Panc1 (cell line): ENCODE data around the gene MZB1. TPM values are rescaled to one million over a fixed set of nuclear protein-coding genes. Genes with fewer than 3 reads are reported as not detected.

Experiments used
- ATAC-seq: fragments of 200-7000 bp; cut with Tn5 transposase; 2 replicates; pipeline ENCODE4 v1.9.1; 2020; ENCODE audit warnings: mild to moderate bottlenecking, moderate library complexity
- BruUV-seq: library from RNA; stranded (reverse); fragments of 400-500 nt; replicated peaks from 2 replicates; lab custom pipeline; 2021; lab: Mats Ljungman, UMichigan
- CTCF ChIA-PET: fragments of 300-600 bp; sonication (Branson Sonifier 250); formaldehyde crosslinking; loops from one replicate; lab custom pipeline; 2022; ENCODE audit warnings: antibody characterized with exemption; lab: Charles Lee
- POLR2A ChIA-PET: fragments of 300-600 bp; sonication (Branson Sonifier 250); formaldehyde crosslinking; loops from one replicate; lab custom pipeline; 2022; ENCODE audit warnings: antibody characterized with exemption; lab: Charles Lee
- DNase-seq: peaks from one replicate; pipeline ENCODE4 v3.0.0-alpha.2; 2010; ENCODE audit warnings: low read depth, low spot score
- H3K27ac ChIP-seq: 2 replicates; pipeline ENCODE4 v1.5.1; 2011; ENCODE audit warnings: mild to moderate bottlenecking, low read length, inconsistent platforms
- H3K27me3 ChIP-seq: fragments of 200-500 bp; sonication (Bioruptor generic); 2 replicates; pipeline ENCODE4 v1.6.0; 2014; ENCODE audit warnings: low read length, inconsistent platforms; ENCODE audit not compliant: control insufficient read depth, insufficient read depth
- H3K36me3 ChIP-seq: fragments of 200-500 bp; sonication (Bioruptor generic); 2 replicates; pipeline ENCODE4 v1.5.1; 2014; ENCODE audit warnings: inconsistent platforms, mild to moderate bottlenecking, low read length, moderate library complexity; ENCODE audit not compliant: control insufficient read depth, insufficient read depth
- H3K4me1 ChIP-seq: 2 replicates; pipeline ENCODE4 v1.5.1; 2011; ENCODE audit warnings: inconsistent platforms, mild to moderate bottlenecking, low read length, moderate library complexity; ENCODE audit not compliant: control insufficient read depth, insufficient read depth
- H3K4me3 ChIP-seq, 2 experiments: 2 replicates each; pipeline ENCODE4 v1.5.1; 2011 to 2012; ENCODE audit warnings: low read depth in 2 of 2, low read length in 2 of 2, mild to moderate bottlenecking in 2 of 2, inconsistent platforms in 1 of 2, moderate library complexity in 1 of 2
- H3K9me3 ChIP-seq: fragments of 200-500 bp; sonication (Bioruptor generic); 2 replicates; pipeline ENCODE4 v1.5.1; 2014; ENCODE audit warnings: low read depth, mild to moderate bottlenecking, inconsistent platforms, low read length, moderate library complexity; ENCODE audit not compliant: control insufficient read depth, insufficient read depth
- CTCF ChIP-seq: fragments of 450-650 bp; IDR thresholded peaks from 2 replicates; pipeline ENCODE4 v1.5.1; 2017; ENCODE audit warnings: mild to moderate bottlenecking
- POLR2AphosphoS5 ChIP-seq: IDR thresholded peaks from 2 replicates; pipeline ENCODE4 v1.6.1; 2012; ENCODE audit warnings: mild to moderate bottlenecking, low read depth, low read length, moderate library complexity
- SIN3A ChIP-seq: IDR thresholded peaks from 2 replicates; pipeline ENCODE4 v1.6.1; 2012; ENCODE audit warnings: low read depth, mild to moderate bottlenecking, low read length, moderate library complexity, borderline replicate concordance; ENCODE audit not compliant: insufficient read depth
- TCF7L2 ChIP-seq: IDR thresholded peaks from 2 replicates; pipeline ENCODE4 v1.6.1; 2011; ENCODE audit warnings: mild to moderate bottlenecking, low read depth, low read length, inconsistent platforms
- in situ Hi-C: cut with HindIII; loops from 2 replicates; pipeline ENCODE4 v1.10.0; 2016; ENCODE audit warnings: low sequenced_read_pairs, low pct_unique_long_range_greater_than_20kb
- intact Hi-C: fragments of 100-400 bp; cut with micrococcal nuclease; formaldehyde crosslinking; loops from one replicate; pipeline ENCODE4 v1.10.0; 2022; ENCODE audit not compliant: unreplicated experiment
- total RNA-seq: library from RNA; stranded (reverse); gene quantifications from one replicate; pipeline ENCODE4 v1.2.1, GENCODE V29; 2021; ENCODE audit not compliant: unreplicated experiment
- TF ChIP-seq, protein P1 (sequence below), 2 experiments: IDR thresholded peaks; 2 replicates each; pipeline ENCODE4 v1.6.1; 2011 to 2012; ENCODE audit warnings: low read depth in 2 of 2, control low read depth in 1 of 2, low read length in 1 of 2, mild to moderate bottlenecking in 1 of 2, moderate library complexity in 1 of 2; ENCODE audit not compliant: insufficient read depth in 1 of 2

The MZB1 gene
- total RNA-seq, 1 experiment from 2014 or later, result 0.49 TPM

DNA sequence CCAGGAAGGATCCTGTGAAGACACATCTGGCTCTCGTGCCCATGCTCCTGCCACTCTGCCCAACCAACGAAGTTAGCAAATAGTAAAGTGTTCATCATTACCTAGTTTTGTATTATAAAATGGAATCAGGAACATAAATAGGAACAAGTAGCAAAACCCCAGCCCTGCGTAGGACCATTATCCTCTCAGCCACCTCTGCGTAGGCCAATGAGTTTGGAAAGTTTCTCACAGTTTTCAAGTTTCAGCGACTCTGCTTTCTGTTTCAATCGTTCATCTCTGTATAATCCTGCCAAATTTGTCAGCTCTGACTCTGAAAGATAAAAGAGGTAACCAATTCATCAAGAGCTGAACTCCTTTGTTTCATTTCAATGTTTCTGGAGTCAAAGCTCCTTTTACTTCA lies 24.2 kb upstream of the MZB1 start:
- ATAC-seq (no peak), DNase-seq (no peak)
- Histone ChIP-seq H3K27me3 (no peaks in the 10 kb centered on the region), H3K36me3 (no peaks in the 10 kb centered on the region), H3K27ac (no peak overlapping the region), H3K4me3 (no peak overlapping the region), H3K9me3 (no peaks in the 10 kb centered on the region), H3K4me1 (no peaks in the 10 kb centered on the region)
- intact Hi-C loops (no loop called here), in situ Hi-C loops (loop anchor here (25.0 kb wide), 1 partner anchor 98 kb away; no protein-coding TSS in a partner anchor)
- no TSS peak for BruUV-seq
- POLR2A ChIA-PET, result no interaction called here
- TF ChIP-seq CTCF (no peak), SIN3A (no peak), POLR2AphosphoS5 (no peak), TCF7L2 (no peak)
- TF ChIP-seq, protein P1, sequence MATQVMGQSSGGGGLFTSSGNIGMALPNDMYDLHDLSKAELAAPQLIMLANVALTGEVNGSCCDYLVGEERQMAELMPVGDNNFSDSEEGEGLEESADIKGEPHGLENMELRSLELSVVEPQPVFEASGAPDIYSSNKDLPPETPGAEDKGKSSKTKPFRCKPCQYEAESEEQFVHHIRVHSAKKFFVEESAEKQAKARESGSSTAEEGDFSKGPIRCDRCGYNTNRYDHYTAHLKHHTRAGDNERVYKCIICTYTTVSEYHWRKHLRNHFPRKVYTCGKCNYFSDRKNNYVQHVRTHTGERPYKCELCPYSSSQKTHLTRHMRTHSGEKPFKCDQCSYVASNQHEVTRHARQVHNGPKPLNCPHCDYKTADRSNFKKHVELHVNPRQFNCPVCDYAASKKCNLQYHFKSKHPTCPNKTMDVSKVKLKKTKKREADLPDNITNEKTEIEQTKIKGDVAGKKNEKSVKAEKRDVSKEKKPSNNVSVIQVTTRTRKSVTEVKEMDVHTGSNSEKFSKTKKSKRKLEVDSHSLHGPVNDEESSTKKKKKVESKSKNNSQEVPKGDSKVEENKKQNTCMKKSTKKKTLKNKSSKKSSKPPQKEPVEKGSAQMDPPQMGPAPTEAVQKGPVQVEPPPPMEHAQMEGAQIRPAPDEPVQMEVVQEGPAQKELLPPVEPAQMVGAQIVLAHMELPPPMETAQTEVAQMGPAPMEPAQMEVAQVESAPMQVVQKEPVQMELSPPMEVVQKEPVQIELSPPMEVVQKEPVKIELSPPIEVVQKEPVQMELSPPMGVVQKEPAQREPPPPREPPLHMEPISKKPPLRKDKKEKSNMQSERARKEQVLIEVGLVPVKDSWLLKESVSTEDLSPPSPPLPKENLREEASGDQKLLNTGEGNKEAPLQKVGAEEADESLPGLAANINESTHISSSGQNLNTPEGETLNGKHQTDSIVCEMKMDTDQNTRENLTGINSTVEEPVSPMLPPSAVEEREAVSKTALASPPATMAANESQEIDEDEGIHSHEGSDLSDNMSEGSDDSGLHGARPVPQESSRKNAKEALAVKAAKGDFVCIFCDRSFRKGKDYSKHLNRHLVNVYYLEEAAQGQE (IDR thresholded peaks at IDR 0.05; ENCODE audit: insufficient read depth in 1 of 2, low read depth in 2 of 2, low read length in 1 of 2), result no peak
- CTCF ChIA-PET, result no interaction called here

GRCh38 chr5:139413153-139413552 lies 23.4 kb upstream of the MZB1 start:
- BruUV-seq, result no TSS peak
- POLR2A ChIA-PET, result no interaction called here
- TF ChIP-seq SIN3A (no peak), CTCF (no peak), POLR2AphosphoS5 (no peak), TCF7L2 (no peak)
- TF ChIP-seq, protein P1 (IDR thresholded peaks at IDR 0.05; ENCODE audit: insufficient read depth in 1 of 2, low read depth in 2 of 2, low read length in 1 of 2), result no peak
- Histone ChIP-seq H3K9me3 (no peaks in the 10 kb centered on the region), H3K4me3 (no peak overlapping the region), H3K27me3 (no peaks in the 10 kb centered on the region), H3K4me1 (no peaks in the 10 kb centered on the region), H3K36me3 (no peaks in the 10 kb centered on the region), H3K27ac (no peak overlapping the region)
- CTCF ChIA-PET, result no interaction called here
- in situ Hi-C loops (loop anchor here (25.0 kb wide), 1 partner anchor 99 kb away; no protein-coding TSS in a partner anchor), intact Hi-C loops (no loop called here)
- ATAC-seq (no peak), DNase-seq (no peak)
